HL-60 (cell line): ENCODE data around the gene IP6K1.
"Not testable (repeated sequence)": the region's sequence is repeated elsewhere in the genome, so short reads cannot be mapped to it uniquely, and the experiment has no call there.

ENCODE experiments used
- DNase-seq, 2 experiments: peaks; one replicate each; pipeline ENCODE4 v3.0.0-alpha.2; 2010 to 2020; ENCODE audit warnings: low read depth in 1 of 2, low spot score in 1 of 2
- H3K27ac ChIP-seq: fragments of 250-450 bp; sonication (Bioruptor Pico); replicated peaks from 2 replicates; pipeline ENCODE4 v1.5.1; 2020; ENCODE audit warnings: mild to moderate bottlenecking, moderate library complexity
- H3K27me3 ChIP-seq: fragments of 250-450 bp; sonication (Bioruptor Pico); 2 replicates; pipeline ENCODE4 v1.5.1; 2021; ENCODE audit warnings: mild to moderate bottlenecking, moderate library complexity; ENCODE audit not compliant: insufficient read depth, poor library complexity, severe bottlenecking
- H3K4me3 ChIP-seq: replicated peaks from 2 replicates; pipeline ENCODE4 v1.5.1; 2011; ENCODE audit warnings: mild to moderate bottlenecking, control low read depth, low read length; ENCODE audit not compliant: insufficient read depth
- CTCF ChIP-seq: IDR thresholded peaks from one replicate; pipeline ENCODE4 v1.5.1; 2011; ENCODE audit warnings: low read length, control low read depth, inconsistent platforms; ENCODE audit not compliant: insufficient read depth
- GABPA ChIP-seq: IDR thresholded peaks from 2 replicates; pipeline ENCODE4 v1.6.1; 2012; ENCODE audit warnings: low read depth
- POLR2AphosphoS5 ChIP-seq: IDR thresholded peaks from 2 replicates; pipeline ENCODE4 v1.6.1; 2012; ENCODE audit warnings: low read depth
- REST ChIP-seq: IDR thresholded peaks from 2 replicates; pipeline ENCODE4 v1.6.1; 2012; ENCODE audit warnings: low read depth; ENCODE audit not compliant: insufficient replicate concordance
- SPI1 ChIP-seq: IDR thresholded peaks from 2 replicates; pipeline ENCODE4 v1.6.1; 2012; ENCODE audit warnings: low read depth, mild to moderate bottlenecking, borderline replicate concordance

The IP6K1 gene

GRCh38 chr3:49700453-49701128, 85.8 kb downstream of the IP6K1 start:
- TF ChIP-seq SPI1 = no peak
- TF ChIP-seq REST = no peak
- TF ChIP-seq POLR2AphosphoS5 = no peak
- TF ChIP-seq CTCF = no peak
- TF ChIP-seq GABPA = no peak
- no peak for DNase-seq
- Histone ChIP-seq H3K27me3 (no peaks in the 10 kb centered on the region), H3K27ac (no peak overlapping the region), H3K4me3 (no peak overlapping the region)

GRCh38 chr3:49700014-49700413, 86.3 kb downstream of the IP6K1 start:
- no peak overlapping the region for H3K27ac ChIP-seq

GRCh38 chr3:49699281-49699979, 86.9 kb downstream of the IP6K1 start:
- no peak for DNase-seq
- no peaks in the 10 kb centered on the region for H3K27me3 ChIP-seq

More at GRCh38 chr3:49700014-49700413, 86.3 kb downstream of the IP6K1 start:
- DNase-seq = no peak
- TF ChIP-seq POLR2AphosphoS5 (no peak), REST (no peak)
- H3K4me3 ChIP-seq = no peak overlapping the region
- no peaks in the 10 kb centered on the region for H3K27me3 ChIP-seq

GRCh38 chr3:49695350-49696015, 90.9 kb downstream of the IP6K1 start:
- H3K27me3 ChIP-seq, DNase-seq, H3K27ac ChIP-seq, H3K4me3 ChIP-seq: not testable (repeated sequence)

More at GRCh38 chr3:49699281-49699979, 86.9 kb downstream of the IP6K1 start:
- H3K27ac ChIP-seq = no peak overlapping the region
- no peak overlapping the region for H3K4me3 ChIP-seq
- TF ChIP-seq SPI1 (no peak), CTCF (no peak)

- not testable (repeated sequence) for H3K27me3 ChIP-seq, H3K27ac ChIP-seq, H3K4me3 ChIP-seq, DNase-seq
Observed at GRCh38 chr3:49694409-49695070, 91.8 kb downstream of the IP6K1 start.

- H3K4me3 ChIP-seq, DNase-seq, H3K27me3 ChIP-seq, H3K27ac ChIP-seq: not testable (repeated sequence)
Observed at GRCh38 chr3:49691481-49691880, 94.9 kb downstream of the IP6K1 start.

GRCh38 chr3:49690856-49691255, 95.5 kb downstream of the IP6K1 start:
- H3K27me3 ChIP-seq, H3K4me3 ChIP-seq, DNase-seq, H3K27ac ChIP-seq: not testable (repeated sequence)
